B cell (primary cell): ENCODE results near the gene PRR18. TPM values are rescaled to one million over a fixed set of nuclear protein-coding genes. Genes with fewer than 3 reads are reported as not detected.

Source experiments
- ATAC-seq: fragments of 200-7000 bp; cut with Tn5 transposase; one replicate; pipeline ENCODE4 v1.10.0; 2021; ENCODE audit warnings: low read depth, mild to moderate bottlenecking, moderate number of reproducible peaks, moderate library complexity
- CTCF ChIA-PET: fragments of 350-600 bp; sonication (Branson Sonifier 250); formaldehyde crosslinking; loops from one replicate; lab custom pipeline; 2021; ENCODE audit warnings: antibody characterized with exemption, inconsistent platforms; lab: Charles Lee
- POLR2A ChIA-PET: fragments of 350-600 bp; sonication (Branson Sonifier 250); formaldehyde crosslinking; loops from one replicate; lab custom pipeline; 2021; ENCODE audit warnings: antibody characterized with exemption; lab: Charles Lee
- DNase-seq: peaks from one replicate; pipeline ENCODE4 v3.0.0; 2013
- H2AFZ ChIP-seq: 2 replicates; pipeline ENCODE4 v1.6.1; 2012; ENCODE audit warnings: mild to moderate bottlenecking, low read depth, low read length; ENCODE audit not compliant: insufficient read depth, poor library complexity, severe bottlenecking
- H3K27ac ChIP-seq, 2 donors: 1 replicate in 1 of 2; 2 replicates in 1 of 2; pipeline ENCODE4 v1.5.1; 2012 to 2013; ENCODE audit warnings: low read length in 2 of 2, mild to moderate bottlenecking in 2 of 2, moderate library complexity in 1 of 2
- H3K27me3 ChIP-seq, 4 experiments: fragments of 200-600 bp in 1 of 4; sonication (generic) in 1 of 4; replicated peaks in 1 of 4; 1 replicate in 2 of 4; 2 replicates in 2 of 4; pipeline versions ENCODE4 v1.6.1 to v1.7.0; 2013 to 2016; ENCODE audit warnings: low read length in 3 of 4, mild to moderate bottlenecking in 2 of 4, mixed read lengths in 1 of 4, moderate library complexity in 1 of 4; ENCODE audit not compliant: insufficient read depth in 4 of 4, control insufficient read depth in 3 of 4; ENCODE audit errors: control extremely low read depth in 1 of 4
- H3K36me3 ChIP-seq, 2 experiments: replicated peaks in 1 of 2; 1 replicate in 1 of 2; 2 replicates in 1 of 2; pipeline versions ENCODE4 v1.6.1 to v1.7.1; 2013; ENCODE audit warnings: low read length in 1 of 2; ENCODE audit not compliant: insufficient read depth in 2 of 2, control insufficient read depth in 1 of 2; ENCODE audit errors: control extremely low read depth in 1 of 2, extremely low read depth in 1 of 2
- H3K4me1 ChIP-seq, 2 donors: fragments of 200-600 bp in 1 of 2; sonication (generic) in 1 of 2; 1 replicate in 1 of 2; 2 replicates in 1 of 2; pipeline versions ENCODE4 v1.5.1 to v1.6.1; 2013 to 2017; ENCODE audit warnings: low read length in 2 of 2; ENCODE audit not compliant: control insufficient read depth in 2 of 2, insufficient read depth in 2 of 2
- H3K4me2 ChIP-seq: replicated peaks from 2 replicates; pipeline ENCODE3; 2012; ENCODE audit warnings: mild to moderate bottlenecking, low read depth, low read length; ENCODE audit not compliant: poor library complexity, severe bottlenecking
- H3K4me3 ChIP-seq, 5 experiments: fragments of 200-600 bp in 1 of 5; sonication (generic) in 1 of 5; 1 replicate in 3 of 5; 2 replicates in 2 of 5; pipeline versions ENCODE4 v1.5.1 to v1.7.0; 2011 to 2016; ENCODE audit warnings: low read length in 4 of 5, mild to moderate bottlenecking in 4 of 5, low read depth in 2 of 5, control low read depth in 1 of 5, moderate library complexity in 1 of 5; ENCODE audit not compliant: insufficient read depth in 1 of 5; ENCODE audit errors: control extremely low read depth in 1 of 5, extremely low read depth in 1 of 5
- H3K79me2 ChIP-seq: fragments of 200-600 bp; sonication (generic); one replicate; pipeline ENCODE4 v1.6.0; 2016; ENCODE audit warnings: low read length; ENCODE audit not compliant: control insufficient read depth, insufficient read depth
- H3K9ac ChIP-seq: fragments of 200-600 bp; sonication (generic); 2 replicates; pipeline ENCODE4 v1.6.1; 2017; ENCODE audit warnings: mild to moderate bottlenecking, low read length, moderate library complexity
- H3K9me3 ChIP-seq, 3 donors: one replicate each; pipeline versions ENCODE4 v1.6.1 to v1.7.1; 2013; ENCODE audit warnings: low read length in 2 of 3; ENCODE audit not compliant: control insufficient read depth in 2 of 3, insufficient read depth in 1 of 3; ENCODE audit errors: control extremely low read depth in 1 of 3
- H4K20me1 ChIP-seq: 2 replicates; pipeline ENCODE4 v1.6.0; 2012; ENCODE audit warnings: mild to moderate bottlenecking, low read length; ENCODE audit not compliant: insufficient read depth, control insufficient read depth, poor library complexity, severe bottlenecking
- H3K27ac Mint-ChIP-seq: one replicate; pipeline ENCODE4 v1.8.0; 2021; ENCODE audit warnings: mixed read lengths
- H3K27me3 Mint-ChIP-seq: one replicate; pipeline ENCODE4 v1.8.0; 2021; ENCODE audit warnings: mixed read lengths
- H3K4me1 Mint-ChIP-seq: one replicate; pipeline ENCODE4 v1.8.0; 2021; ENCODE audit warnings: mixed read lengths
- H3K4me3 Mint-ChIP-seq: one replicate; pipeline ENCODE4 v1.8.0; 2021; ENCODE audit warnings: mixed read lengths
- H3K9me3 Mint-ChIP-seq: one replicate; pipeline ENCODE4 v1.8.0; 2022; ENCODE audit warnings: mixed read lengths; ENCODE audit not compliant: insufficient read depth
- CTCF ChIP-seq: fragments of 200-600 bp; IDR thresholded peaks from one replicate; pipeline ENCODE4 v1.8.0; 2022; ENCODE audit warnings: antibody characterized with exemption, mild to moderate bottlenecking
- EZH2 ChIP-seq: IDR thresholded peaks from 2 replicates; pipeline ENCODE4 v1.6.1; 2012; ENCODE audit warnings: borderline replicate concordance, low read depth, mild to moderate bottlenecking, moderate library complexity, low read length; ENCODE audit not compliant: insufficient read depth, poor library complexity, severe bottlenecking
- WGBS: methylation state at CpG from one replicate; pipeline ENCODE4 v1.1.5; 2013; ENCODE audit warnings: missing lambda C conversion rate; ENCODE audit not compliant: insufficient coverage; 5-methylcytosine and 5-hydroxymethylcytosine counted together
- intact Hi-C: fragments of 100-400 bp; cut with micrococcal nuclease; formaldehyde crosslinking; loops from one replicate; pipeline ENCODE4 v1.10.0; 2022
- polyA plus RNA-seq: library from polyadenylated mRNA; depleted of rRNA; stranded (reverse); fragments of >200 nt; gene quantifications from 2 replicates; pipeline ENCODE4 v1.2.3, GENCODE V29; 2012
- total RNA-seq, 2 donors: library from RNA; stranded (reverse); fragments of 120-200 nt in 1 of 2; gene quantifications; 1 replicate in 1 of 2; 2 replicates in 1 of 2; pipeline versions ENCODE4 v1.2.3 to v1.2.4, GENCODE V29; 2013 to 2022

Gene PRR18
- total and polyA plus RNA-seq, 2 donors (not counting 1 experiment from before 2014, with no cell fraction given): not detected

GRCh38 chr6:166277892-166278578, 30.2 kb downstream of the PRR18 start:
- no peak overlapping the region for H2AFZ ChIP-seq
- H4K20me1 ChIP-seq: no peaks in the 10 kb centered on the region
- ChIA-PET POLR2A (no interaction called here), CTCF (interaction anchor here (0.9 to 5.1 kb wide), 4 partner anchors 32 to 122 kb away, joined by 3 to 149 read pairs (median 47); partner anchors contain the start of gene PRR18)
- H3K27ac Mint-ChIP-seq: no peak overlapping the region
- no peaks in the 10 kb centered on the region for H3K27me3 ChIP-seq
- no peak overlapping the region for H3K4me3 ChIP-seq
- no peak for ATAC-seq
- H3K27me3 Mint-ChIP-seq: no peaks in the 10 kb centered on the region
- intact Hi-C loops: loop anchor here (5.0 kb wide), 1 partner anchor 349 kb away; the partner anchor contains the start of gene RPS6KA2
- TF ChIP-seq EZH2: no peak
- TF ChIP-seq CTCF: no peak
- peaks cover 0 to 8% of the 10 kb centered on the region in 2 donors for H3K4me1 ChIP-seq
- no peak overlapping the region for H3K27ac ChIP-seq
- H3K9me3 ChIP-seq: no peaks in the 10 kb centered on the region
- H3K4me1 Mint-ChIP-seq: peaks cover 14% of the 10 kb centered on the region
- no peaks in the 10 kb centered on the region for H3K36me3 ChIP-seq
- no peak overlapping the region for H3K4me2 ChIP-seq
- H3K9me3 Mint-ChIP-seq: no peaks in the 10 kb centered on the region
- DNase-seq: no peak
- 93% methylated on average over 3 of the region's 11 CpGs for WGBS
- H3K79me2 ChIP-seq: no peaks in the 10 kb centered on the region
- no peak overlapping the region for H3K4me3 Mint-ChIP-seq
- H3K9ac ChIP-seq: no peak overlapping the region

GRCh38 chr6:166277018-166277417, 31.2 kb downstream of the PRR18 start:
- Histone ChIP-seq H3K4me2 (no peak overlapping the region), H3K36me3 (no peaks in the 10 kb centered on the region), H3K27me3 (no peaks in the 10 kb centered on the region), H3K27ac (no peak overlapping the region), H3K4me3 (no peak overlapping the region), H3K4me1 (peaks cover 0 to 8% of the 10 kb centered on the region in 2 donors), H2AFZ (no peak overlapping the region), H3K9ac (no peak overlapping the region), H3K9me3 (no peaks in the 10 kb centered on the region), H4K20me1 (no peaks in the 10 kb centered on the region), H3K79me2 (no peaks in the 10 kb centered on the region)
- POLR2A ChIA-PET: no interaction called here
- 88% methylated on average over 11 of the region's 11 CpGs for WGBS
- Mint-ChIP-seq H3K27me3 (peaks cover 2% of the 10 kb centered on the region), H3K27ac (no peak overlapping the region), H3K4me3 (no peak overlapping the region), H3K9me3 (no peaks in the 10 kb centered on the region), H3K4me1 (peaks cover 14% of the 10 kb centered on the region)
- CTCF ChIA-PET: interaction anchor here (0.7 to 5.1 kb wide), 14 partner anchors 9 to 392 kb away, joined by 3 to 149 read pairs (median 6); partner anchors contain the start of gene PRR18
- intact Hi-C loops: loop anchor here (5.0 kb wide), 1 partner anchor 350 kb away; the partner anchor contains the start of gene RPS6KA2
- TF ChIP-seq EZH2 (no peak), CTCF (no peak)
- DNase-seq (no peak), ATAC-seq (no peak)
